Fibroblast of lung (primary cell): ENCODE measurements around the gene ZNF800. TPM values are rescaled to one million over a fixed set of nuclear protein-coding genes. Genes with fewer than 3 reads are reported as not detected.
"Not testable (repeated sequence)": the region's sequence is repeated elsewhere in the genome, so short reads cannot be mapped to it uniquely, and the experiment has no call there.

Experiments
- DNase-seq, 2 donors: peaks; one replicate each; pipeline versions ENCODE4 v3.0.0 to v3.0.0-alpha.2; 2010; ENCODE audit warnings: low read depth in 2 of 2
- H2AFZ ChIP-seq: 2 replicates; pipeline ENCODE4 v1.5.1; 2012; ENCODE audit warnings: low read length, control low read depth, inconsistent platforms
- H3K27ac ChIP-seq: 2 replicates; pipeline ENCODE4 v1.5.1; 2011; ENCODE audit warnings: low read length, control low read depth; ENCODE audit not compliant: insufficient read depth
- H3K27me3 ChIP-seq: 2 replicates; pipeline ENCODE4 v1.5.1; 2011; ENCODE audit warnings: mild to moderate bottlenecking, low read length; ENCODE audit not compliant: control insufficient read depth, insufficient read depth
- H3K36me3 ChIP-seq: 2 replicates; pipeline ENCODE4 v1.5.1; 2011; ENCODE audit warnings: low read length; ENCODE audit not compliant: control insufficient read depth, insufficient read depth
- H3K4me1 ChIP-seq: 2 replicates; pipeline ENCODE4 v1.5.1; 2011; ENCODE audit warnings: low read length; ENCODE audit not compliant: control insufficient read depth, insufficient read depth; ENCODE audit errors: extremely low read depth
- H3K4me2 ChIP-seq: 2 replicates; pipeline ENCODE4 v1.5.1; 2011; ENCODE audit warnings: low read length, control low read depth; ENCODE audit not compliant: insufficient read depth; ENCODE audit errors: extremely low read depth
- H3K4me3 ChIP-seq, 4 experiments: fragments of 200-600 bp in 1 of 4; sonication (generic) in 1 of 4; replicated peaks in 1 of 4; 2 replicates each; pipeline ENCODE4 v1.5.1; 2011 to 2016; ENCODE audit warnings: low read length in 4 of 4, low read depth in 3 of 4, mild to moderate bottlenecking in 3 of 4, control low read depth in 2 of 4, inconsistent platforms in 1 of 4, mixed read lengths in 1 of 4; ENCODE audit not compliant: insufficient read depth in 1 of 4; ENCODE audit errors: control extremely low read depth in 1 of 4
- H3K79me2 ChIP-seq: 2 replicates; pipeline ENCODE4 v1.5.1; 2012; ENCODE audit warnings: mild to moderate bottlenecking, low read length, inconsistent platforms; ENCODE audit not compliant: control insufficient read depth, insufficient read depth
- H3K9ac ChIP-seq: 2 replicates; pipeline ENCODE4 v1.5.1; 2011; ENCODE audit warnings: mild to moderate bottlenecking, low read length, control low read depth; ENCODE audit not compliant: insufficient read depth
- H3K9me3 ChIP-seq: 2 replicates; pipeline ENCODE4 v1.5.1; 2012; ENCODE audit warnings: low read depth, low read length; ENCODE audit not compliant: control insufficient read depth, insufficient read depth
- H4K20me1 ChIP-seq: 2 replicates; pipeline ENCODE4 v1.5.1; 2011; ENCODE audit warnings: low read length; ENCODE audit not compliant: control insufficient read depth, insufficient read depth; ENCODE audit errors: extremely low read depth
- EZH2 ChIP-seq: IDR thresholded peaks from 2 replicates; pipeline ENCODE4 v1.5.1; 2012; ENCODE audit warnings: low read length, control low read depth, mild to moderate bottlenecking; ENCODE audit errors: missing control alignments
- polyA plus RNA-seq, 2 donors: library from polyadenylated mRNA; depleted of rRNA in 1 of 2; stranded (reverse) in 1 of 2; unstranded in 1 of 2; fragments of >200 nt; gene quantifications; 2 replicates each; pipeline ENCODE4 v1.2.1, GENCODE V29; 2011 to 2012; ENCODE audit warnings: missing spikeins in 1 of 2
- total RNA-seq: library from RNA; depleted of rRNA; stranded (reverse); fragments of >200 nt; gene quantifications from 2 replicates; pipeline ENCODE4 v1.2.1, GENCODE V29; 2014
- TF ChIP-seq, protein P1 (sequence below), 2 donors: IDR thresholded peaks in 1 of 2; conservative IDR thresholded peaks in 1 of 2; 1 replicate in 1 of 2; 2 replicates in 1 of 2; pipeline ENCODE4 v1.5.1; 2011 to 2012; ENCODE audit warnings: low read length in 2 of 2, control low read depth in 1 of 2, inconsistent platforms in 1 of 2, low read depth in 1 of 2, mild to moderate bottlenecking in 1 of 2

Gene ZNF800
- total and polyA plus RNA-seq, 2 donors (not counting 1 experiment from before 2014, with no cell fraction given): 12.4 to 16.6 TPM

- DNase-seq: peak; percentile 47 to 87
- Histone ChIP-seq H3K36me3 (no peaks in the 10 kb centered on the region), H3K4me2 (no peak overlapping the region), H3K27ac (no peak overlapping the region), H3K27me3 (no peaks in the 10 kb centered on the region), H2AFZ (no peak overlapping the region), H3K9me3 (no peaks in the 10 kb centered on the region), H3K9ac (no peak overlapping the region), H3K4me1 (peaks cover 2% of the 10 kb centered on the region), H3K79me2 (no peaks in the 10 kb centered on the region), H4K20me1 (no peaks in the 10 kb centered on the region), H3K4me3 (no peak overlapping the region)
- TF ChIP-seq, protein P1, sequence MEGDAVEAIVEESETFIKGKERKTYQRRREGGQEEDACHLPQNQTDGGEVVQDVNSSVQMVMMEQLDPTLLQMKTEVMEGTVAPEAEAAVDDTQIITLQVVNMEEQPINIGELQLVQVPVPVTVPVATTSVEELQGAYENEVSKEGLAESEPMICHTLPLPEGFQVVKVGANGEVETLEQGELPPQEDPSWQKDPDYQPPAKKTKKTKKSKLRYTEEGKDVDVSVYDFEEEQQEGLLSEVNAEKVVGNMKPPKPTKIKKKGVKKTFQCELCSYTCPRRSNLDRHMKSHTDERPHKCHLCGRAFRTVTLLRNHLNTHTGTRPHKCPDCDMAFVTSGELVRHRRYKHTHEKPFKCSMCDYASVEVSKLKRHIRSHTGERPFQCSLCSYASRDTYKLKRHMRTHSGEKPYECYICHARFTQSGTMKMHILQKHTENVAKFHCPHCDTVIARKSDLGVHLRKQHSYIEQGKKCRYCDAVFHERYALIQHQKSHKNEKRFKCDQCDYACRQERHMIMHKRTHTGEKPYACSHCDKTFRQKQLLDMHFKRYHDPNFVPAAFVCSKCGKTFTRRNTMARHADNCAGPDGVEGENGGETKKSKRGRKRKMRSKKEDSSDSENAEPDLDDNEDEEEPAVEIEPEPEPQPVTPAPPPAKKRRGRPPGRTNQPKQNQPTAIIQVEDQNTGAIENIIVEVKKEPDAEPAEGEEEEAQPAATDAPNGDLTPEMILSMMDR (conservative IDR thresholded peaks at IDR 0.05 in 1 of 2, IDR thresholded peaks at IDR 0.05 in 1 of 2; ENCODE audit: low read depth in 1 of 2, low read length in 2 of 2): no peak
- TF ChIP-seq EZH2: no peak
Observed at GRCh38 chr7:127437837-127438236, 45.3 kb upstream of the ZNF800 start.

DNA sequence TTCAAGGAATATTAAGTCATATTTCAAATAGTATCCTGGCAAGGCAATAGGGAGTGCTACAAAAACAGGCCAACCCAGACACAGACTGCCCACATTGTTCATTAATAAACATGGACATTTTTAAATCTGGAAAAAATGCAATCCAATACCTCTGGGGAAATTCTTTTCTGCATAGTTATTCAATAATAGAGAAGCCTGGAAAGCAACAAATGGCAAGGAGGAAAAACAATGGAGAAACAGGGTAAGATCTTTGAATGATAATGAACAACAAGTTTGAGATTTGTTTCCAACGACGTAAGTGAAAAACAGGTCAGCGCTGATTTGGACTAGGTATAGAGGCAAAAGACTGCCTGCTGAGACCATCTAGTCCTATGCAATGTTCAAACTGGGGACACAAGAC is 44.7 kb upstream of the ZNF800 start:
- no peak for DNase-seq
- no peak overlapping the region for H3K9ac ChIP-seq
- H3K27ac ChIP-seq: no peak overlapping the region
- no peaks in the 10 kb centered on the region for H3K79me2 ChIP-seq
- peaks cover 2% of the 10 kb centered on the region for H3K4me1 ChIP-seq
- TF ChIP-seq, protein P1 (conservative IDR thresholded peaks at IDR 0.05 in 1 of 2, IDR thresholded peaks at IDR 0.05 in 1 of 2; ENCODE audit: low read depth in 1 of 2, low read length in 2 of 2): no peak
- TF ChIP-seq EZH2: no peak
- H3K4me2 ChIP-seq: no peak overlapping the region
- H3K9me3 ChIP-seq: no peaks in the 10 kb centered on the region
- no peak overlapping the region for H2AFZ ChIP-seq
- no peak overlapping the region for H3K4me3 ChIP-seq
- H3K27me3 ChIP-seq: no peaks in the 10 kb centered on the region
- no peaks in the 10 kb centered on the region for H3K36me3 ChIP-seq
- no peaks in the 10 kb centered on the region for H4K20me1 ChIP-seq

GRCh38 chr7:127429281-127429680 is 36.8 kb upstream of the ZNF800 start:
- not testable (repeated sequence) for H2AFZ ChIP-seq, H3K9me3 ChIP-seq, H3K27me3 ChIP-seq, H3K4me1 ChIP-seq, H4K20me1 ChIP-seq, H3K4me3 ChIP-seq, H3K9ac ChIP-seq, H3K79me2 ChIP-seq, DNase-seq, H3K27ac ChIP-seq, H3K4me2 ChIP-seq, H3K36me3 ChIP-seq
